Testis (tissue), 2 donors: ENCODE measurements around the gene CCDC127.
"Not testable (repeated sequence)": the region's sequence is repeated elsewhere in the genome, so short reads cannot be mapped to it uniquely, and the experiment has no call there.

ENCODE experiments used
- POLR2A ChIP-seq: fragments of 450-650 bp; IDR thresholded peaks from one replicate; pipeline ENCODE4 v1.6.1; 2017; ENCODE audit warnings: antibody characterized with exemption, mild to moderate bottlenecking, moderate library complexity
- TF ChIP-seq, protein P1 (sequence below), 3 experiments: fragments of 450-650 bp in 2 of 3; fragments of 200-600 bp in 1 of 3; sonication (generic) in 1 of 3; IDR thresholded peaks; one replicate each; pipeline ENCODE4 v1.5.1; 2016 to 2019; ENCODE audit warnings: antibody characterized with exemption in 3 of 3, mild to moderate bottlenecking in 2 of 3, moderate library complexity in 1 of 3

GRCh38 chr5:233426-233825 lies 15.5 kb upstream of the CCDC127 start:
- TF ChIP-seq, protein P1, sequence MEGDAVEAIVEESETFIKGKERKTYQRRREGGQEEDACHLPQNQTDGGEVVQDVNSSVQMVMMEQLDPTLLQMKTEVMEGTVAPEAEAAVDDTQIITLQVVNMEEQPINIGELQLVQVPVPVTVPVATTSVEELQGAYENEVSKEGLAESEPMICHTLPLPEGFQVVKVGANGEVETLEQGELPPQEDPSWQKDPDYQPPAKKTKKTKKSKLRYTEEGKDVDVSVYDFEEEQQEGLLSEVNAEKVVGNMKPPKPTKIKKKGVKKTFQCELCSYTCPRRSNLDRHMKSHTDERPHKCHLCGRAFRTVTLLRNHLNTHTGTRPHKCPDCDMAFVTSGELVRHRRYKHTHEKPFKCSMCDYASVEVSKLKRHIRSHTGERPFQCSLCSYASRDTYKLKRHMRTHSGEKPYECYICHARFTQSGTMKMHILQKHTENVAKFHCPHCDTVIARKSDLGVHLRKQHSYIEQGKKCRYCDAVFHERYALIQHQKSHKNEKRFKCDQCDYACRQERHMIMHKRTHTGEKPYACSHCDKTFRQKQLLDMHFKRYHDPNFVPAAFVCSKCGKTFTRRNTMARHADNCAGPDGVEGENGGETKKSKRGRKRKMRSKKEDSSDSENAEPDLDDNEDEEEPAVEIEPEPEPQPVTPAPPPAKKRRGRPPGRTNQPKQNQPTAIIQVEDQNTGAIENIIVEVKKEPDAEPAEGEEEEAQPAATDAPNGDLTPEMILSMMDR (IDR thresholded peaks at IDR 0.05) = not testable (repeated sequence)
- not testable (repeated sequence) for TF ChIP-seq POLR2A
